ENCODE data around the gene ARMC3.

Gene ARMC3, protein sequence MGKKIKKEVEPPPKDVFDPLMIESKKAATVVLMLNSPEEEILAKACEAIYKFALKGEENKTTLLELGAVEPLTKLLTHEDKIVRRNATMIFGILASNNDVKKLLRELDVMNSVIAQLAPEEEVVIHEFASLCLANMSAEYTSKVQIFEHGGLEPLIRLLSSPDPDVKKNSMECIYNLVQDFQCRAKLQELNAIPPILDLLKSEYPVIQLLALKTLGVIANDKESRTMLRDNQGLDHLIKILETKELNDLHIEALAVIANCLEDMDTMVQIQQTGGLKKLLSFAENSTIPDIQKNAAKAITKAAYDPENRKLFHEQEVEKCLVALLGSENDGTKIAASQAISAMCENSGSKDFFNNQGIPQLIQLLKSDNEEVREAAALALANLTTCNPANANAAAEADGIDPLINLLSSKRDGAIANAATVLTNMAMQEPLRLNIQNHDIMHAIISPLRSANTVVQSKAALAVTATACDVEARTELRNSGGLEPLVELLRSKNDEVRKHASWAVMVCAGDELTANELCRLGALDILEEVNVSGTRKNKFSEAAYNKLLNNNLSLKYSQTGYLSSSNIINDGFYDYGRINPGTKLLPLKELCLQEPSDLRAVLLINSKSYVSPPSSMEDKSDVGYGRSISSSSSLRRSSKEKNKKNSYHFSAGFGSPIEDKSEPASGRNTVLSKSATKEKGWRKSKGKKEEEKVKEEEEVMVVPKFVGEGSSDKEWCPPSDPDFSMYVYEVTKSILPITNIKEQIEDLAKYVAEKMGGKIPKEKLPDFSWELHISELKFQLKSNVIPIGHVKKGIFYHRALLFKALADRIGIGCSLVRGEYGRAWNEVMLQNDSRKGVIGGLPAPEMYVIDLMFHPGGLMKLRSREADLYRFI

DNA sequence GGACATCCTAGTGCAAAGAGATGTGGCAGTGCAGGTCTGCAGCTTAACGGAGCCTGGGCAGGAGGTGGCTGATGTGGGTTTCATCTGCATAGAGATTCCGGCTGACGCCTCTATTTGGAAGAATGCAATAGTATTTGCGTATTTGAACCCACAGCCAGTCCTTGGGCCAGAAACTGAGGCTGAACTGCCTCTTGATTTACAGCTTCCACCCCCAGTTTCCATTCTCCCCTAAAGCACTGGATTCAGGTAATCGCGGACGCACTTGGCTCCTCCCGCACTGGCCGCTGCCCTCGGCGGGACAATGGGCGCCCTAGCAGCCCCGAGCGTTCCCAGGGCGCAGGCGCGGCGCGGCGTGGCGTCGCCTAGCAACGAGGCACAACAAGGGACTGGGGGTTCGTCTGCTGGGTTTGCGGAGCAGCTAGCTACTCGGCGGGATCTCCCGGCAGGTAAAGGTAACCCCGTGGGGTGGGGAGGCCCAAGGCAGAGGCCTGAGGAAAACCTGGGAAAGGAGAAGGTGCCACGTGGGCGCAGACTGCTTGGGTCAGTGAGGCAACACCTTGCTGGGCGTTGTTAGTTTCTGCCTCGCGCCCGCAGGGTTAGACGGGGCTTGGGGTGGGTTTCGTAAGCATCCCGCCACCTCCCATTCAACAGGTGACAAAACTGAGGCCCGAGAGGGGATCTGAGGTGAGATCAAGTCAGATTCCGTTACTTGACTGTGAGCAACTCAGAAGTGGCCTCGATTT lies at the start of gene ARMC3:
ARMC3 (plus strand) TSS at position 393 of the 743 bp plus-strand sequence. CDS start 3,944 bp downstream, outside the sequence.
- Histone ChIP-seq H3K9me3 (ENCODE audit: severe bottlenecking) (no peaks in the 10 kb centered on the region), H3K36me3 (no peaks in the 10 kb centered on the region), H3K27ac (no peak within 1 kb of the TSS), H3K4me3 (ENCODE audit: low read depth, low read length) (peak within 1 kb of the TSS; percentile 68), H3K27me3 (ENCODE audit: insufficient read depth, low read depth, severe bottlenecking) (no peaks in the 10 kb centered on the region)
- peak; percentile 74 for DNase-seq
- TF ChIP-seq, protein P1, sequence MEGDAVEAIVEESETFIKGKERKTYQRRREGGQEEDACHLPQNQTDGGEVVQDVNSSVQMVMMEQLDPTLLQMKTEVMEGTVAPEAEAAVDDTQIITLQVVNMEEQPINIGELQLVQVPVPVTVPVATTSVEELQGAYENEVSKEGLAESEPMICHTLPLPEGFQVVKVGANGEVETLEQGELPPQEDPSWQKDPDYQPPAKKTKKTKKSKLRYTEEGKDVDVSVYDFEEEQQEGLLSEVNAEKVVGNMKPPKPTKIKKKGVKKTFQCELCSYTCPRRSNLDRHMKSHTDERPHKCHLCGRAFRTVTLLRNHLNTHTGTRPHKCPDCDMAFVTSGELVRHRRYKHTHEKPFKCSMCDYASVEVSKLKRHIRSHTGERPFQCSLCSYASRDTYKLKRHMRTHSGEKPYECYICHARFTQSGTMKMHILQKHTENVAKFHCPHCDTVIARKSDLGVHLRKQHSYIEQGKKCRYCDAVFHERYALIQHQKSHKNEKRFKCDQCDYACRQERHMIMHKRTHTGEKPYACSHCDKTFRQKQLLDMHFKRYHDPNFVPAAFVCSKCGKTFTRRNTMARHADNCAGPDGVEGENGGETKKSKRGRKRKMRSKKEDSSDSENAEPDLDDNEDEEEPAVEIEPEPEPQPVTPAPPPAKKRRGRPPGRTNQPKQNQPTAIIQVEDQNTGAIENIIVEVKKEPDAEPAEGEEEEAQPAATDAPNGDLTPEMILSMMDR (IDR thresholded peaks at IDR 0.05; ENCODE audit: low read depth, low read length): no peak

- DNase-seq: no peak
- TF ChIP-seq, protein P1 (IDR thresholded peaks at IDR 0.05; ENCODE audit: low read depth, low read length): no peak
- no peaks in the 10 kb centered on the region for H3K36me3 ChIP-seq
- H3K27ac ChIP-seq: no peak overlapping the region
- H3K4me3 ChIP-seq (ENCODE audit: low read depth, low read length): no peak overlapping the region
- H3K9me3 ChIP-seq (ENCODE audit: severe bottlenecking): no peaks in the 10 kb centered on the region
- no peaks in the 10 kb centered on the region for H3K27me3 ChIP-seq (ENCODE audit: insufficient read depth, low read depth, severe bottlenecking)
Measured at GRCh38 chr10:22891797-22892196, 36.1 kb upstream of the ARMC3 start.

GRCh38 chr10:22893781-22894180 lies 34.1 kb upstream of the ARMC3 start:
- Histone ChIP-seq H3K4me3 (ENCODE audit: low read depth, low read length) (no peak overlapping the region), H3K36me3 (no peaks in the 10 kb centered on the region), H3K27ac (no peak overlapping the region), H3K9me3 (ENCODE audit: severe bottlenecking) (no peaks in the 10 kb centered on the region), H3K27me3 (ENCODE audit: insufficient read depth, low read depth, severe bottlenecking) (no peaks in the 10 kb centered on the region)
- no peak for DNase-seq
- TF ChIP-seq, protein P1 (IDR thresholded peaks at IDR 0.05; ENCODE audit: low read depth, low read length): no peak

- Histone ChIP-seq H3K4me3 (ENCODE audit: low read depth, low read length) (no peak overlapping the region), H3K9me3 (ENCODE audit: severe bottlenecking) (no peaks in the 10 kb centered on the region), H3K27me3 (ENCODE audit: insufficient read depth, low read depth, severe bottlenecking) (no peaks in the 10 kb centered on the region), H3K36me3 (no peaks in the 10 kb centered on the region), H3K27ac (no peak overlapping the region)
- TF ChIP-seq, protein P1 (IDR thresholded peaks at IDR 0.05; ENCODE audit: low read depth, low read length): no peak
- DNase-seq: no peak
Measured at GRCh38 chr10:22894714-22895113, 33.1 kb upstream of the ARMC3 start.

GRCh38 chr10:22895252-22895651 lies 32.6 kb upstream of the ARMC3 start:
- no peak overlapping the region for H3K27ac ChIP-seq

More at GRCh38 chr10:22895252-22895651, 32.6 kb upstream of the ARMC3 start:
- no peak for DNase-seq
- H3K36me3 ChIP-seq: no peaks in the 10 kb centered on the region
- no peaks in the 10 kb centered on the region for H3K27me3 ChIP-seq (ENCODE audit: insufficient read depth, low read depth, severe bottlenecking)
- no peak overlapping the region for H3K4me3 ChIP-seq (ENCODE audit: low read depth, low read length)
- TF ChIP-seq, protein P1 (IDR thresholded peaks at IDR 0.05; ENCODE audit: low read depth, low read length): no peak
- H3K9me3 ChIP-seq (ENCODE audit: severe bottlenecking): no peaks in the 10 kb centered on the region

All from WERI-Rb-1 (cell line).